HL-60/S4 treated with retinoic acid at 250 ng/mL for 4 days and 3 days (cell line): Measurements from ENCODE around the gene TBC1D22A.
"Not testable (repeated sequence)": the region's sequence is repeated elsewhere in the genome, so short reads cannot be mapped to it uniquely, and the experiment has no call there.

Experiments used
- in situ Hi-C: fragments of 300-500 bp; cut with MboI; formaldehyde crosslinking; loops from 2 replicates; pipeline ENCODE4 v1.7.0; 2022; ENCODE audit warnings: low sequenced_read_pairs

TBC1D22A gene

DNA sequence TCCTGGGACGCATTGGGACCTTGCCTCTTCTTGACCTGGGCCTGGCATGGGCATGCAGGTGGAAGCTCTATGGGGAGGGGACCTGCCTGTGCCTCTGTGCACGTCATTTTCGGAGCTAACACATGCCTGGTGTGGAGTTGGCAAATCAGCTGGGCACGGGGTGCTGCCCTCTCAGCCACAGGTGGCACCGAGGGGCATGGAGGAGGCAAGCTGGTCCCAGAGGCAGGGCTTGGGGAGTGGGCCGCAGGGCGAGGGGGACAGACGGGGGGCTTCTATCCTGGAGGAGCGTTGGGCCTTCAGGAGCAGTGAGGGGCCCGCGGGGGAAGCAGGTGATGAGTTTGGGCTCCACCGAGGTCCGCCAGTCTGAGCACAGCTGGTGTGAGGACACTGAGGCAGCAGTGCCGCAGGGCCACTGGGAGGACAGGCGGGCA lies 362.0 kb downstream of the TBC1D22A start:
- in situ Hi-C loops: no loop called here

DNA sequence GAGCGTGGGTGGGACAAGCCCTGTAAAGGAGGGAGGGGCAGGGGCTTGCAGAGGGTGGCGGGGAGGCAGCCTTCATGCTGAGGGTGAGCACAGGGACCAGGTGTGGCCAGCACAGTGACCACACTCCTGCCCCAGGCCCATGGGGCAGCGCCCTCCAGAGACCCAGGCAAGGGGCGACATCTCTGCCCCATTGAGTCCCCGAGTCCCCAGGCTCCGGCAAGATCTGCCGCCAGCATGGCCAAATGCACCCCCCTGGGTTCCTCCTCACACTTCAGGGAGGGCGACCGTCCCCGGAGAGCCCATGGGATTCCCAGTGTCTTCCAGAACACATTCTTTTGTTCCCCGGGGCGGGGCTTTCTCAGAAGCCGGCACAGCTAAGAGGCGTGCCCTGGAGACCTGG lies 362.5 kb downstream of the TBC1D22A start:
- in situ Hi-C loops: no loop called here

DNA sequence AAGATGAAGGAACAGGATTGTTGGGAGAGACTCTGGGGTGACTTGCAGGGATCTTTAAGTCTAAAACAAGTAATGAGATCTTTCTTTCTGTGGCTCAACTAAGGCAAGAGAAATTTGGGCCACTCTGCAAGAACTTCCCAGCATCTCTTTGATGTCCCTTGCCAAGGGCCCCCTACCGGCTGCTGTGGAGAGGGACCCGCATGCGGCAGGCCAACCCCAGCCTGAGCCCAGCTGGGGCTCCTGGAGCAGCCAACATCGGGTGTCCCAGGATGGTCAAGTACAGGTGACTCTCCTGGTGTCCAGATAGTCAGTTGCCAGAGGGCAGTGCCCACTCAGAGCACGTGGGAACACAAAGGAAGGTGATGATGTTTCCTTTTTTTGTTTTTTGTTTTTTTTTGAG lies 363.2 kb downstream of the TBC1D22A start:
- in situ Hi-C loops: no loop called here

DNA sequence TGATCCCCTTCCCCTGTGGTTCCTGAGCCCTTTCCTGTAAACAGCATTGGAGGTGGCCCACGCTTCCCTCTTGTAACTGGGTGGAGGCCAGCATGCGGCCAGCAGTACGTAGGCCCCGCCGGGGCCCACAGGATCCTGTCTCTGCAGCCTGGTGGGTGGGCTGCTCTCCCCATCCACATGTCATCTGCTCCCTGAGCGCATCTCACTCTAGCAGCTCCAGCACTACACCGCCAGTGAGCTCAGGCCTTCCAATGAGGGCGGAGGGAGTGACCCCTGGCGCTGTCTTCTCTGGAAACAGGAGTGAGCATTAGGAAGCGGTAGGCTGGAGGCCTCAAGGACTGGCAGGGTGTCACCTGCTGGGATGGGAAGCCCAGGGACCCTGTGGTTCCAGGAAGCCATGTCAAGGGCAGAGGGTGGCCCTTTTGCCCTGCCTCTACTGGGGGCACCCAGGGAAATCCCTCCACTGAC lies 363.9 kb downstream of the TBC1D22A start:
- in situ Hi-C loops: no loop called here

DNA sequence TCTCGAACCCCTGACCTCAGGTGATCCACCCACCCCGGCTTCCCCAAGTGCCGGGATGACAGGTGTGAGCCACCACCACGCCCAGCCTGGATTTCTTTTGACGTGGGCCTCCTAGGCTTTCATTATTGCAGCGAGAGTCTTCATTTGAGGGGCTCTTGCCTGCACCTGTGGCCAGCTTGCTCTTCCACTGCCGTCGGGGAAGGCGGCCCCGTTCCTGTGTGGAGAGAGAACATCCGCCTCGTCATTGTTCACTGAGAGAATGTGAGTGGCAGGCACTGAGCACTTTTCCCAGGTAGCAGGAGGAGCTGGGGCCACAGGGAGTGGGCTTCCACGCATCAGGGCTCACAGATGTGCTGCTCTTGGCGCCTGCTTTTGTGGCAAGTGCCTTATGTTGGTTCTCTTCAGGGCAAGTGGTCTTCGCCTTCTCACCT lies 365.0 kb downstream of the TBC1D22A start:
- in situ Hi-C loops: no loop called here

DNA sequence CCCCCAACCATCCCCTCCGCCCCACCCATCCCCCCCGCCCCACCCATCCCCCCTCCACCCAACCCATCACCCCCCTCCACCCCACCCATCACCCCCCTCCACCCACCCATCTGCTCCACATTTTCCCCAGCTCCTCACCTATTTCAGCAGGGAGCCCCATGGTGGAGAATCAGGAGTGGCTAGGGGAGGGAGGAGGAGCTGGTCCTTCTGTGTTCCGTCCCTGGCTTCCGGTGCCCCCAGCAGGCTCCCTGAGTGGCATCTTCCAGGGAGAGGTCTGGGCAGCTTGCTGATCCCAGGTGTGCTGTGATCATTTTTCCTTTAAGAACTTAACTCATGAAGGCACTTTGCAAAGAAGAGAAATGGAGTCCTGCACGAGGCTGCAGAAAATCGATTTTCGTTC lies 365.8 kb downstream of the TBC1D22A start:
- in situ Hi-C loops: no loop called here

DNA sequence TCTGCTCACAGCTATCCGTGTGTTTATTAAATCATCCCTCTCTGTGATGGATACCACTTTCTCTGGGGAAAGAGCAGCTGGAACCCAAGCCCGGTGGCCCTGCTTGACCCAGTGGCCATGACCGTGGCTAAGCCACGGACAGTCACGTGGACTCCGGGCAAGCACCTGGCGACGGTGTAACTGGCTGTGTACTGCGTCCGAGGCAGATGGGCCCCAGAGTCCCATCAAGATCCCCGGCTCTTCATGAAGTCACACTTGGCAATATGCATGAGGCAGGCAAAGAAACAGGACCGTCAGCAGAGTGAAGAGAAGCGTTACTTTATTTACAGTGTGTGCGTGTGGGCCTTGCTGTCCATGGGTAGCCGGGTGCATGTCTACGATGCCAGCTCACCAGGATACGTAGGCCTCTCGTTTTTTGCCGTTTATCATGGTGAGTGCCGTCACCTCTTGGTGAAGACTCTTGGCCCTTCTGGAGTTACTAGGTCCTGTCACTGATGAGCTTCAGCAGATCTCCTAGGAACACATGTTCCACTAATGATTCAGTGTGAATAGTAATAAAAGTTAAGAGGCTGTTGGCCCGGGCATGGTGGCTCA lies 366.3 kb downstream of the TBC1D22A start:
- in situ Hi-C loops: no loop called here

DNA sequence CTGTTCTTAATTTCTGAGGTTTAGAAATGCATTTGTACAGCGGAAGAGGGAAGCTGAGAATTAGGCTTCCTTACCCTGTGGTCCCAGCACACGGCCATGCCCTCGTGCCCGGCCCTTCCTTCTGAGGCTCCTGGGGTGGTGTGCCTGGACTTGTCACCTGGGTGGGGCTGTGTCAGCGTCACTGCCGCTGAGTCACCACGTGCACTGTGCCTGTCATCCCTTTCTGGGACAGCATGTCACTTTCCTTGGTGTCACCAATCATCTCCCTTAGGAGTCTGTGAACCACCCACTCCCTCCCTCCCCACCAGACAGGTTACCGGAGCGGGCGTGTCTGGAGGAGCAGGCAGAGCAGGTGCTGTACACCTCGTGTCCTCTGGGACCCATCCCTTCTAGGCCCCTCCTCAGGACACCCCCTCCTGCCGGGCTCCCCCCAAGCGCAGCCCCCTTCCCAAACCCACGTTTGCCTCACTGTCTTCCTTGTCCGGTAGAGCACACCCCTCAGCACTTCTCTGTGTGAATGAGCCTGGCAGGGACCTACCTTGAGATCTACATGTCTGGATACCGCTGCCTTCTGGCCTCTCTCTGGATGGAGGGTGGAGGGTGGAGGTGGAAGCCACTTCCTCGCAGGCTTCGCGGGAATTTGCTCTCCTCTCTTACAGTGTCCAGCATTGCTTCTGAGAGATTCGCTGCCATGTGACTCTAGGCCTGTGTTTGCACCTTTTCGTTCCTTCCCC lies 367.6 kb downstream of the TBC1D22A start:
- in situ Hi-C loops: no loop called here

DNA sequence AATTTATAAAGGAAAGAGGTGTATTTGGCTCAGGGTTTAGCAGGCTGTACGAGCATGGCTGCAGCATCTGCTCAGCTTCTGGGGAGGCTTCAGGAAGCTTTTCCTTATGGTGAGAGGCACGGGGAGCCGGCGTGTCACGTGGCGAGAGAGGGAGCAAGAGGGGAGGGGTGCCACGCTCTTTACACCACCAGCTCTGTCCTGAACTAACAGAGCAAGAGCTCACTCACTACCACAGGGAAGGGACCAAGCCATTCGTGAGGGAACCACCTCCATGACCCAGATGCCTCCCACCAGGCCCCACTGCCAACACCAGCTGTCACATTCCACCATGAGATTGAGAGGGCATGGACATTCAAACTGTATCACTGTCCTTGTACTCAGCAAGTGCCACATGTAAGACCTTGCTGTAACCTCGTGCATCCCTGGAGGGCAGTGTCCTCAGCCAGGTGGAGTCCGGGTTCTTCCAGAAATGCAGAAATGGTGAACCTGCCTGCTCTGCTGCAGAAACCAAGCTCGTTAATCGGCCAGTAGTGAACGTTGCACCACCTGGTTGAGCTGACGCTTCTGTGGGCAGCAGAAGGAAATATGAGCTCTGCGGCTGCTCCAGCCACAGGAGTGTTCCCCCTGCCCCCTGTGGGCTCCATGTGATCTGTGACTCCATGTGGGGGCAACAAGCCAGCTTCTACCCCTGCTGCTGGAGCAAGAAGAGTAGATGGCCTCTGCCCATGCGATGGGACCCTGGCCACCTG lies 368.6 kb downstream of the TBC1D22A start:
- in situ Hi-C loops: no loop called here

DNA sequence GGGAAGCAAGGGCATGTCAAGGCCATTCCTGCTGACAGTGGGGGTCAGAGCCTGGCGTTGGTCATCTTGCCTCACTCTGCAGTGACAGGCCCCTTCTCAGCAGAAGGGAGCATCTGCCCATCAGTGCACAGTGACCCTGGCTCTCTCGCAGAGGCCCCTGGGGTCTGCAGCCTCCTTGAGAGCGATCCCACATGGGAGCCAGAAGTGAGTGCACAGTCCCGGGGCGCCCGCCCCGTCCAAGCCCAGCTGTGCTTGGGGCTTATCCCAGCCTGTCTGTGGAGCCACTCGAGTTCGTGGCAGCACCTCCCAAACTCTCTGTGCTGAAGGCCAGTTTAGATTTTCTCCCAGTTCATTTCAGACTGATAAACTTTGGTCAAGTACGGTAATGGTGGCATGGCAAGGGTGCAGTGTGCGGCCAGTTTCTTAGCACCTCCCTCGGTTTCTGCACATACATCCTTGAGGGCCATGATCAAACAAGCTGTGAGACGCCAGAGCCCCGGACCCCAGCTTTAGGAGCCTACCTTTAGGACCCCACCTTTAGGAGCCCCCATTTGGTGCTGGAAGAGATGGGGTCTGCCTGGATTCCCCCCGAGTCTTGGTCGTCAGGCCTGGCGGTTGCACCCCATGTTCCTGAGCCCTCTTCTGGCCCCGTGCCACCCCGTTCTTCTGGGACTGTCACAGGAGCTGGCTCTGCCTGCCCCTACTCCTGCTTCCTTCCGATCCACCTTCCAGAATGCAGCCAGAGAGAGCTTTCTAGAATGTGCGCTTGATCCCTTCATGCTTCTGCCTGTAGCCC lies 369.4 kb downstream of the TBC1D22A start:
- in situ Hi-C loops: no loop called here

DNA sequence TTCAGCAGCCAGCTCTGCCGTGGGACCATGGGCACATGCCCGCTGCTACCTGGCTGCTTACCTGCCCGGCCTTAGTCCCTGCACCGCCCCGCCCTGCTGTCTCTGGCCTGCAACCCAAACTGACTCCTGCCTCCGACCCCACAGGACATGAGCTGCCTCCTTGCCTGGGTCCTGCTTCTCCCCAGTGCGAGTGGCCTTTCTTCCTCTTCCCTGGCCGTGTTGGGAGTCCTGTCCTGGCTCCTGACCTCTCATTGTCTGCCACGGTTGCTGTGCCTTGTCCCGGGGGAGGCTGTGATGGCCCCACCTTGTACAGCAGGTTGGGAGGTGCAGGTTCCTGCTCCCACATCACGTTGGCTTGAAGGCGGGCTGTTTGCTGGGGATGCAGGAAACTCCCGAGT lies 370.0 kb downstream of the TBC1D22A start:
- in situ Hi-C loops: no loop called here

DNA sequence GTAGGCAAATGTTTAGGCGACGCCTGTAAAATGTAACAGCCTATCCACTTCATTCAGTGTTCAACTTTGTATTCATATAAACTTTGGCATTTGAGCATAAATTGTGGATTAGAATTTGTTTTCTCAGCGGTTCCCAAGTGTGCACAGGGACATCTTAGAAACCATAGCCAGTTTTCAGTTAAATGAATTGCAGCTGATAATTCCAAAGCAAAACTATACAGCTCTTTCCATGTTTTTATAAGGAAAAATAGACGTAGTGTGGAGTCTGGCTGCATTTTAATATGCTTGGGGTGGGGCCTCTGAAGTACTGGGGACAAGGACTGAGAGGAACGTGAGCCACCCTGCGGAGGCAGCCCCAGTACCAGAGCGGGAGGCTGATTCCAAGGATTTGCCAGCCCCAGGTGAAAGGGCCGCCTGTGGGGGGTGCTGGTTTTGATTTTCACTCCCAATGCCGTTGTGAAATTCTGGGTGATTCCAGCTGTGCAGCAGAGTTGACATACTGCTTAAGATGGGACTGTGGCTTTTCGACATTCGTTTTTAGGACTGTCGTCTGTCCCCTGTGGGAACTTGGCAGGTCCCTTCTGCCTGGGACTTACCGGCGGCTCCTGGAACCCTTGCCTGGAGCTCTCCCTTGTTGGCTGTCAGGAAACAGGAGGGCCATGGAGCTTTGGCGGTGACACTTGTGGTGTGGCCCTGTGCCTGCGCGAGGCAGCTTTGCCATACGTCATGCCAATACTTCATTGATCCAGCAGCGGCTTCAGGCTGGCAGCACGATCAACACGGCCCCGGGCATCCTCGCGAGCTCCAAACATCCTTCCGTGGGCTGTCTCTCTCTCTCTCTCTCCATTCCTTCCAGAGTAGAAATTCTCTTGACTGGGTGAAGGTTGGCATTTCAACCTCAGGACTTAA lies 370.9 kb downstream of the TBC1D22A start:
- in situ Hi-C loops: no loop called here

DNA sequence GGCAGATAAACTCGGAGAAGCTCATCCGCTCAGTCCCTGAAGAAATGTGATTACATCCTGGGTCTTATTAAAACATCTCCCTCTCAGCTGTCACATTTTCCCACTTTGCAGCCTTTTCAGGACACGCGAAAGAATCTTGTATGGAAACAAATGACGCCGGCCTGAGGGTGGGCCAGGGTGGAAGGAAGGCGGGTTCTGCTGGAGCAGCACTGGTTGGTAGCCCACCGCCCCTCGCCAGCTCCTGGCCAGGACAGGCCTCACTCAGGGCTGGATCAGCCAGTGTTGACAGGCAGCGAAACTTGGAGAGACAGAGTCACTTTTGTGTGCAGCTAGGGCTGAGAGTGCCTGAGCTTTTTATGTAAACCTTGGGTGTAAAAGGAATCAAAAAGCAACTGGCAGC lies 371.8 kb downstream of the TBC1D22A start:
- in situ Hi-C loops: no loop called here

DNA sequence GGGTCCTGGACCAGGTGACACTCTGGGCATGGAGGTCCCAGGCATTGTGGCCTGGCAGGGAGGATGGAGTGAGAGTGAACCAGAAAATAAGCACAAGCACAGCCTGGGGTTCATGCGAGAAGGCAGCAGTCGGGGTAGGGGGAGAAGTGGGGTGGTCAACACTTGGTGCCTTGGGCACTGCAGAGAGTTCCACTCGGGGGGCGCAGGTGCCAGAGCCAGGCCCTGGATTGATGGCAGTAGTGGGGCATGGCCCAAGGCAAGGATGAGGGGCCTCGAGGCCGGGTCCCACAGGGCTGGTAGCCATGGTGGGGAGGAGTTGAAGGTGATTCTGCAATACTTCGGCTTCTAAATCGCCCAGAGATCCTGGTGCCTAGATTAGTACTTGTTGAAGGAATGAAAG lies 372.9 kb downstream of the TBC1D22A start:
- in situ Hi-C loops: no loop called here

DNA sequence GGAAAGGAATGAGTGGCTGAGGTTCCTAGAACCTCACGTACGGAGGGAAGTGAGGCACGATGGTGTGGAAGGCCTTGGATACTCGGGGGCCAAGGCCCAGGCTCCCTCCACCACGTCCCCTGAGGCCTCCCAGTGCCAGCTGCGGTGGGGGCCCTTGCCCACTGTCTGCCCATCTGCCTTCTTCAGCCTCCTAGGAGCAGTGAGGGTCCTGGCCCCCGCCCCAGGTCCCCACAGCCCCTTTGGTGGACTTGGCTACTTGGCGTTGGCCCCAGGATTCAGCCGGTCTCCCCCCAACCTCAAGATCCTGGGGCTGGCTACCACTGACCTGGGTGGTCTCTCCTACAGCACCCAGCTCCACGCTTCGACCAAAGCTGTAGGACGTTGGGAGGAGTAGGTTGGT lies 373.6 kb downstream of the TBC1D22A start:
- in situ Hi-C loops: no loop called here

DNA sequence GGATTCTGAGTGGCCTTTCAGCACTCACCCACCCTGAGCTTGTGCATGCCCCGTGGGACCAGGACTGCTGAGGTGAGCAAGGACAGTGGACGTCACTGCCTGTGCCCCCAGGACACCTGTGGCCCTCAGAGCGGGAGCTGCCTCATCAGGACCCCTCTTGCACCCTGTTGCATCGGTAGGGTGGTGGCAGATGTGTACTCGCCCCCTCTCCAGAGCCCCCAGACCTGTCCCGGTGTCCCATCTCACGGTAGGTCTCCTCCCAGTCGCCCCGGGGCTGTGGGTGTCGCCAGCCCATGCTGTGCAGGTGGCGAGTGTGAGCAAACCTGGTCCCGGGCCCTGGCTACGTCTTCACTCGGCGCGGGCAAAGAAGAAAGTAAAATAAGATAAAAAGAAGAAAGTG lies 374.2 kb downstream of the TBC1D22A start:
- in situ Hi-C loops: no loop called here

DNA sequence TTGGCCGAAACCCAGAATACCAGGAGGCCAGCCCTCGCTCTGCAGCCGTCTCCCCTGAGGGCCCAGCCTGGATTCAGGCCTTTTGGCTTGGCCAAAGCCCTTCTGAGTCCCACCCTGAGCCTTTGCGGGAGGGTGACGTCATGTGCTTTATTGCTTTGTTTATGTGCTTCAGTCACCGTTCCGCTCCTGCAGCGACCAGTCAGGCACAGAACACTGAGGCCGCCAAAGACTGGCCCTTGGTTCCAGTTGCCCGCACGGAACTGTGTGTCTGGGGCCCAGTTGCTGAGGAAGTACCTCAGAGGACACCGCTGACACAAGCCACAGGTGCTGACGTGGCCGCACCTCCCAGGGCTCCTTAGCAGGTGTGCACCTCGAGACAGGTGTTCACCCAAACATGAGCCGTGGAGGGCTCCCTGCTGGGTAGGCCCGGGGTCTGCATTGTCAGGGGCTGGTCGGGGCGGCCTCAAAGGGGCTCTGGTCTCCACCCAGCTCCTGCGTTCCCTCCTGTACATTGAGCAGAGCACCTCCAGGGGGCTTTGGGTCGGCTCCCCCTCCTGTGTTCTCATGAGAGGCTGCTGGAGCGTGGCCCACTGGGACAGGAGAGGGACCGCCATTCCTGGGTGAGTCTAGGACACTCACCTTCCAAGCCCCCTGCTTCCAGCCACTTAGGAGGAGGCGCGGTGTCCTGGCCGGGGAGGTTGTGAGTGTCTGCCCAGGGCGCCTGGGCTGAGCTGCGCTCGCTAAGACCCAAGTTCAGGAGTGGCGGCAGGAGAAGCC lies 376.8 kb downstream of the TBC1D22A start:
- in situ Hi-C loops: no loop called here

DNA sequence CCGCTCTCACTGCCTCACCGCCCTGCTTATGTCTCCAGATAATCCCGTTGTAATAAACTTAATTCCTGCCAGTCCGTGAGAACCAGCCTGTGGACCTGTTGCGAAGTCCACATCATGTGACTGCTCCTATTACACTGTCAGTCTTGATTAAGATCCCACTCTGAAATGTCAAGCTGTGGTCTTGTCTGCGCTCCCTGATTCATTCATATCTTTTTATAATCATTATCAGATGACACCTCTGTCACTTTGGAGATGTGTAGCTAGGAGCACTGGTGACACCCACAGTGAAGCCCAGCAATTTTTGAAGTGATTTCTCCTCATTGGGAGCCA lies 377.3 kb downstream of the TBC1D22A start:
- in situ Hi-C loops: no loop called here

DNA sequence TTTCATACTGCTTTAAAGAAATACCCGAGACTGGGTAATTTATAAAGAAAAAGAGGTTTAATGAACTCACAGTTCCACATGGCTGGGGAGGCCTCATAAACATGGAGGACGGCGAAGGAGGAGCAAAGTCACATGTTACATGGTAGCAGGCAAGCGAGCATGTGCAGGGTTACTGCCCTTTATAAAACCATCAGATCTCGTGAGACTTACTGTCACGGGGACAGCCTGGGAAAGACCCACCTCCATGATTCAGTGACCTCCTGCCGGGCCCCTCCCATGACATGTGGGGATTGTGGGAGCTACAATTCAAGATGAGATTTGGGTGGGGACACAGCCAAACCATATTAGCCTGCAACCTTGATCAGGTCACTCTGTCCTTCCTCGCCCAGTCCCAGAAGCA lies 378.5 kb downstream of the TBC1D22A start:
- in situ Hi-C loops: not testable (repeated sequence)
